ENCODE measurements around the gene GUCY1A1.

The GUCY1A1 gene

GRCh38 chr4:155748039-155748438 is 81.4 kb downstream of the GUCY1A1 start:
- no peak overlapping the region for H2BK120ac ChIP-seq (ENCODE audit: low read depth, low read length)
- H3K4ac ChIP-seq (ENCODE audit: low read depth, low read length), result no peak overlapping the region
- H2BK15ac ChIP-seq (replicated peaks; ENCODE audit: low read depth), result no peak overlapping the region
- H3K23ac ChIP-seq (ENCODE audit: low read length), result no peak overlapping the region
- no peak overlapping the region for H3K9ac ChIP-seq (ENCODE audit: low read length)
- H3K4me1 ChIP-seq (ENCODE audit: control insufficient read depth, low read depth, low read length), result peaks cover 3% of the 10 kb centered on the region
- no peak overlapping the region for H3K4me3 ChIP-seq (ENCODE audit: low read length)
- no peak overlapping the region for H2AK5ac ChIP-seq (ENCODE audit: low read length)
- no peaks in the 10 kb centered on the region for H3K79me2 ChIP-seq (ENCODE audit: control insufficient read depth, insufficient read depth, low read length)
- H3K36me3 ChIP-seq (ENCODE audit: control insufficient read depth, insufficient read depth, low read length), result no peaks in the 10 kb centered on the region
- no peak overlapping the region for H3K56ac ChIP-seq (ENCODE audit: low read length)
- H4K5ac ChIP-seq (ENCODE audit: low read length), result no peak overlapping the region
- peak; percentile 51 for DNase-seq
- no peak overlapping the region for H2BK5ac ChIP-seq (ENCODE audit: low read length)
- H3K4me2 ChIP-seq (ENCODE audit: low read length), result no peak overlapping the region
- H3K27ac ChIP-seq (ENCODE audit: low read depth, low read length), result no peak overlapping the region
- no peak overlapping the region for H3K18ac ChIP-seq (ENCODE audit: low read length)
- H3K27me3 ChIP-seq (ENCODE audit: insufficient read depth, low read length, poor library complexity), result no peaks in the 10 kb centered on the region
- no peaks in the 10 kb centered on the region for H3K79me1 ChIP-seq (ENCODE audit: low read length)
- H4K8ac ChIP-seq (ENCODE audit: low read depth, low read length), result no peak overlapping the region
- no CpG with 5 or more reads among the region's 2 CpGs for WGBS (ENCODE audit: extremely low coverage, insufficient coverage, low lambda C conversion rate)

GRCh38 chr4:155749041-155749440 is 82.4 kb downstream of the GUCY1A1 start:
- Histone ChIP-seq H2BK120ac (ENCODE audit: low read depth, low read length) (no peak overlapping the region), H2BK15ac (replicated peaks; ENCODE audit: low read depth) (no peak overlapping the region), H3K4me2 (ENCODE audit: low read length) (no peak overlapping the region), H3K18ac (ENCODE audit: low read length) (no peak overlapping the region), H3K79me1 (ENCODE audit: low read length) (no peaks in the 10 kb centered on the region), H3K27ac (ENCODE audit: low read depth, low read length) (no peak overlapping the region), H3K4ac (ENCODE audit: low read depth, low read length) (no peak overlapping the region), H3K23ac (ENCODE audit: low read length) (no peak overlapping the region), H2BK5ac (ENCODE audit: low read length) (no peak overlapping the region), H4K8ac (ENCODE audit: low read depth, low read length) (no peak overlapping the region), H3K27me3 (ENCODE audit: insufficient read depth, low read length, poor library complexity) (no peaks in the 10 kb centered on the region), H3K36me3 (ENCODE audit: control insufficient read depth, insufficient read depth, low read length) (no peaks in the 10 kb centered on the region), H3K9ac (ENCODE audit: low read length) (no peak overlapping the region), H3K4me1 (ENCODE audit: control insufficient read depth, low read depth, low read length) (peaks cover 3% of the 10 kb centered on the region), H3K56ac (ENCODE audit: low read length) (no peak overlapping the region), H3K4me3 (ENCODE audit: low read length) (no peak overlapping the region), H2AK5ac (ENCODE audit: low read length) (no peak overlapping the region), H3K79me2 (ENCODE audit: control insufficient read depth, insufficient read depth, low read length) (no peaks in the 10 kb centered on the region), H4K5ac (ENCODE audit: low read length) (no peak overlapping the region)
- no peak for DNase-seq
- WGBS (ENCODE audit: extremely low coverage, insufficient coverage, low lambda C conversion rate), result no CpG with 5 or more reads among the region's 5 CpGs

GRCh38 chr4:155751569-155751968 is 84.9 kb downstream of the GUCY1A1 start:
- Histone ChIP-seq H3K56ac (ENCODE audit: low read length) (no peak overlapping the region), H2BK120ac (ENCODE audit: low read depth, low read length) (no peak overlapping the region), H2BK5ac (ENCODE audit: low read length) (no peak overlapping the region), H4K8ac (ENCODE audit: low read depth, low read length) (no peak overlapping the region), H3K4ac (ENCODE audit: low read depth, low read length) (no peak overlapping the region), H3K18ac (ENCODE audit: low read length) (no peak overlapping the region), H2AK5ac (ENCODE audit: low read length) (no peak overlapping the region), H3K27ac (ENCODE audit: low read depth, low read length) (no peak overlapping the region), H3K79me1 (ENCODE audit: low read length) (no peaks in the 10 kb centered on the region), H2BK15ac (replicated peaks; ENCODE audit: low read depth) (no peak overlapping the region), H3K4me3 (ENCODE audit: low read length) (no peak overlapping the region), H3K9ac (ENCODE audit: low read length) (no peak overlapping the region), H3K4me1 (ENCODE audit: control insufficient read depth, low read depth, low read length) (peaks cover 3% of the 10 kb centered on the region), H3K23ac (ENCODE audit: low read length) (no peak overlapping the region), H3K79me2 (ENCODE audit: control insufficient read depth, insufficient read depth, low read length) (no peaks in the 10 kb centered on the region), H3K4me2 (ENCODE audit: low read length) (no peak overlapping the region), H4K5ac (ENCODE audit: low read length) (no peak overlapping the region), H3K27me3 (ENCODE audit: insufficient read depth, low read length, poor library complexity) (no peaks in the 10 kb centered on the region), H3K36me3 (ENCODE audit: control insufficient read depth, insufficient read depth, low read length) (no peaks in the 10 kb centered on the region)
- DNase-seq, result no peak
- WGBS (ENCODE audit: extremely low coverage, insufficient coverage, low lambda C conversion rate), result no CpG with 5 or more reads among the region's 5 CpGs

GRCh38 chr4:155757745-155758265 is 91.2 kb downstream of the GUCY1A1 start:
- Histone ChIP-seq H3K79me2 (ENCODE audit: control insufficient read depth, insufficient read depth, low read length) (no peaks in the 10 kb centered on the region), H3K4me2 (ENCODE audit: low read length) (no peak overlapping the region), H3K27me3 (ENCODE audit: insufficient read depth, low read length, poor library complexity) (no peaks in the 10 kb centered on the region), H3K18ac (ENCODE audit: low read length) (no peak overlapping the region), H2BK5ac (ENCODE audit: low read length) (no peak overlapping the region), H3K23ac (ENCODE audit: low read length) (no peak overlapping the region), H3K4me1 (ENCODE audit: control insufficient read depth, low read depth, low read length) (no peaks in the 10 kb centered on the region), H3K36me3 (ENCODE audit: control insufficient read depth, insufficient read depth, low read length) (no peaks in the 10 kb centered on the region), H3K4me3 (ENCODE audit: low read length) (no peak overlapping the region), H4K5ac (ENCODE audit: low read length) (no peak overlapping the region), H3K4ac (ENCODE audit: low read depth, low read length) (no peak overlapping the region), H2AK5ac (ENCODE audit: low read length) (no peak overlapping the region), H3K9ac (ENCODE audit: low read length) (no peak overlapping the region), H2BK120ac (ENCODE audit: low read depth, low read length) (no peak overlapping the region), H3K56ac (ENCODE audit: low read length) (no peak overlapping the region), H3K27ac (ENCODE audit: low read depth, low read length) (no peak overlapping the region), H4K8ac (ENCODE audit: low read depth, low read length) (no peak overlapping the region), H3K79me1 (ENCODE audit: low read length) (no peaks in the 10 kb centered on the region), H2BK15ac (replicated peaks; ENCODE audit: low read depth) (no peak overlapping the region)
- no CpG with 5 or more reads among the region's 1 CpG for WGBS (ENCODE audit: extremely low coverage, insufficient coverage, low lambda C conversion rate)
- no peak for DNase-seq

- peak within 1 kb of the TSS; percentile 53 for H3K4me2 ChIP-seq (ENCODE audit: low read length)
- H2AK5ac ChIP-seq (ENCODE audit: low read length), result no peak within 1 kb of the TSS
- no peaks in the 10 kb centered on the region for H3K79me2 ChIP-seq (ENCODE audit: control insufficient read depth, insufficient read depth, low read length)
- no peak within 1 kb of the TSS for H2BK15ac ChIP-seq (replicated peaks; ENCODE audit: low read depth)
- WGBS (ENCODE audit: extremely low coverage, insufficient coverage, low lambda C conversion rate), result no CpG with 5 or more reads among the region's 51 CpGs
- H2BK120ac ChIP-seq (ENCODE audit: low read depth, low read length), result no peak within 1 kb of the TSS
- H3K23ac ChIP-seq (ENCODE audit: low read length), result peak within 1 kb of the TSS; percentile 80
- H3K18ac ChIP-seq (ENCODE audit: low read length), result no peak within 1 kb of the TSS
- H3K79me1 ChIP-seq (ENCODE audit: low read length), result no peaks in the 10 kb centered on the region
- peak within 1 kb of the TSS; percentile 25 for H3K4me3 ChIP-seq (ENCODE audit: low read length)
- H3K9ac ChIP-seq (ENCODE audit: low read length), result peak within 1 kb of the TSS; percentile 53
- H3K56ac ChIP-seq (ENCODE audit: low read length), result peak within 1 kb of the TSS; percentile 58
- no peak within 1 kb of the TSS for H3K4ac ChIP-seq (ENCODE audit: low read depth, low read length)
- H4K8ac ChIP-seq (ENCODE audit: low read depth, low read length), result no peak within 1 kb of the TSS
- no peaks in the 10 kb centered on the region for H3K36me3 ChIP-seq (ENCODE audit: control insufficient read depth, insufficient read depth, low read length)
- H2BK5ac ChIP-seq (ENCODE audit: low read length), result no peak within 1 kb of the TSS
- H4K5ac ChIP-seq (ENCODE audit: low read length), result no peak within 1 kb of the TSS
- no peaks in the 10 kb centered on the region for H3K4me1 ChIP-seq (ENCODE audit: control insufficient read depth, low read depth, low read length)
- DNase-seq, result peak; percentile 97
- H3K27ac ChIP-seq (ENCODE audit: low read depth, low read length), result no peak within 1 kb of the TSS
- no peaks in the 10 kb centered on the region for H3K27me3 ChIP-seq (ENCODE audit: insufficient read depth, low read length, poor library complexity)
Observed at GRCh38 chr4:155758481-155759371, 92.1 kb downstream of the GUCY1A1 start, which contains the start of gene GUCY1B1. Gene GUCY1B1, plus strand, starts transcription at chr4:155759021. Its CDS starts 120 bp downstream, at chr4:155759141.
